ENCODE results near the gene DLG2.
"Not testable (repeated sequence)": the region's sequence is repeated elsewhere in the genome, so short reads cannot be mapped to it uniquely, and the experiment has no call there.

Gene DLG2

GRCh38 chr11:84990141-84990540 lies 637.0 kb downstream of the DLG2 start:
- no peak for DNase-seq (ENCODE audit: low spot score)

GRCh38 chr11:84987686-84988187 lies 639.4 kb downstream of the DLG2 start:
- not testable (repeated sequence) for DNase-seq (ENCODE audit: low spot score)

- DNase-seq (ENCODE audit: low spot score), result no peak
Measured at GRCh38 chr11:84981301-84981700, 645.8 kb downstream of the DLG2 start.

GRCh38 chr11:84969103-84969502 lies 658.0 kb downstream of the DLG2 start:
- no peak for DNase-seq (ENCODE audit: low spot score)

- no peak for DNase-seq (ENCODE audit: low spot score)
Measured at GRCh38 chr11:84965484-84965883, 661.7 kb downstream of the DLG2 start.

- no peak for DNase-seq (ENCODE audit: low spot score)
Measured at GRCh38 chr11:84963240-84963639, 663.9 kb downstream of the DLG2 start.

- no peak for DNase-seq (ENCODE audit: low spot score)
Measured at GRCh38 chr11:84962018-84962417, 665.1 kb downstream of the DLG2 start.

GRCh38 chr11:84958295-84958694 lies 668.8 kb downstream of the DLG2 start:
- DNase-seq (ENCODE audit: low spot score), result no peak

- DNase-seq (ENCODE audit: low spot score), result no peak
Measured at GRCh38 chr11:84950569-84951270, 676.4 kb downstream of the DLG2 start.

GRCh38 chr11:84947970-84948580 lies 679.1 kb downstream of the DLG2 start:
- DNase-seq (ENCODE audit: low spot score), result no peak

- no peak for DNase-seq (ENCODE audit: low spot score)
Measured at GRCh38 chr11:84947070-84947469, 680.1 kb downstream of the DLG2 start.

GRCh38 chr11:84930863-84931262 lies 696.3 kb downstream of the DLG2 start:
- no peak for DNase-seq (ENCODE audit: low spot score)

GRCh38 chr11:84929738-84930137 lies 697.4 kb downstream of the DLG2 start:
- DNase-seq (ENCODE audit: low spot score), result no peak

- DNase-seq (ENCODE audit: low spot score), result no peak
Measured at GRCh38 chr11:84924154-84924692, 702.9 kb downstream of the DLG2 start.

GRCh38 chr11:84923489-84923888 lies 703.7 kb downstream of the DLG2 start:
- DNase-seq (ENCODE audit: low spot score), result no peak

GRCh38 chr11:84922836-84923235 lies 704.3 kb downstream of the DLG2 start:
- no peak for DNase-seq (ENCODE audit: low spot score)

GRCh38 chr11:84922212-84922805 lies 704.8 kb downstream of the DLG2 start:
- no peak for DNase-seq (ENCODE audit: low spot score)

- DNase-seq (ENCODE audit: low spot score), result no peak
Measured at GRCh38 chr11:84914511-84914910, 712.6 kb downstream of the DLG2 start.

GRCh38 chr11:84909740-84910139 lies 717.4 kb downstream of the DLG2 start:
- DNase-seq (ENCODE audit: low spot score), result no peak

GRCh38 chr11:84906995-84907394 lies 720.1 kb downstream of the DLG2 start:
- DNase-seq (ENCODE audit: low spot score), result no peak

GRCh38 chr11:84905411-84905810 lies 721.7 kb downstream of the DLG2 start:
- no peak for DNase-seq (ENCODE audit: low spot score)

- no peak for DNase-seq (ENCODE audit: low spot score)
Measured at GRCh38 chr11:84902445-84902844, 724.7 kb downstream of the DLG2 start.

GRCh38 chr11:84901991-84902390 lies 725.2 kb downstream of the DLG2 start:
- DNase-seq (ENCODE audit: low spot score), result no peak

Measured in germinal center (tissue), 1 donor.